ENCODE data around the gene RBM33. TPM values are rescaled to one million over a fixed set of nuclear protein-coding genes. Genes with fewer than 3 reads are reported as not detected.

Gene RBM33
- polyA plus RNA-seq, 4 donors: 26.5 to 37.6 (median 31.6) TPM

DNA sequence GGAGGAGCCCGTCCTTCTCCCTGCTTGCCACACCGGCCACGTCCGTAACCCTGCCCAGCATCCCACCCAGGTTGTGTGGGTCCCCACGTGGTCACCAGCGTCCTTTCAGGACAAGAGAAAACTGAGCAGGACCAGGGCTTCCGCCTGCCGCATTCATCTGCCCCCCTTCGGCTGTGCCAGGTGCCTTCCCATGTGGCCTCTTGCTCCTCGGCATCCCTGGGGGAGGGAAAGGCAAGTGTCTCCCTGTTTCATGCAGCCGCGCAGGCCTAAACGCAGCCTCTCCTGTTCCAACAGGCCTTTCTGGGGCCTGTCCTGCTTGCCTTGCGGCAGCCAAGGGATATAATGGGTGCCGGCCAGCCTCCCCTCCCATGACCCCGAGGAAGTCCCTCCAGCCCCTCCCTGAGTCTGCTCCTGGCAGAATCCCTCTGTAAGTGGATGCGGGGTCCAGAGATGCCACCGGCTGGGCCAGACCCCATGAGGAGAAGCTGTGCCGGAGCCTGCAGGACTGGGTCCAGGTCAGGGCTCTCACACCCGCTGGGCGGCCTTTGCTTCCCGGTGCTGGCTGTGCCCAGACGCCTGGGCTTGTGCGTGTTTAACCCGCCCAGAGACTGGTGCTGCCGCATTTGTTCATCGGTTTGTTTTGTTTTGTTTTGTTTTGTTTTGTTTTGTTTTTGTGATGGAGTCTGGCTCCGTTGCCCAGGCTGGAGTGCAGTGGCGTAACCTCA, 144.7 kb downstream of the RBM33 start:
- DNase-seq (ENCODE audit: low read depth in 4 of 4, low spot score in 3 of 4): no peak

DNA sequence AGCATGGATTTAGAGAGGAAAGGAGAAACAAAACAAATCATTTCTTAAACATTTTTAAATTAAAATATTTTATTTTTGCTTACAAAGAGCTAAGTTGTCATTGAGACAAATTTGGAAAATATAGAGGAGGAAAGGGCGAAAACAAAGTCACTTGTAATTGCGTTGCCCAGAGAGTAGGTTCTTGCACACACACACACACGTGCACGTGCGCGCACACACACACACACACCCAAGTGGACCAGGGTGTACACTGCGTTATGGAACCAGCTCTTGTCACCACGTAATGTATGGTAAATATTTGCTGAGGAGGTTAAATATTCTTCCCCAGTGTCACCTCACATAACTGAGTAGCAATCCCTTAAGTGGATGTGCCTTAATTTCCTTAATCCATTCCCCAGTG, 146.2 kb downstream of the RBM33 start:
- no peak for DNase-seq (ENCODE audit: low read depth in 4 of 4, low spot score in 3 of 4)

GRCh38 chr7:155791214-155791737, 146.8 kb downstream of the RBM33 start:
- DNase-seq (ENCODE audit: low read depth in 4 of 4, low spot score in 3 of 4): no peak

- DNase-seq (ENCODE audit: low read depth in 4 of 4, low spot score in 3 of 4): no peak
Measured at GRCh38 chr7:155791836-155792235, 147.4 kb downstream of the RBM33 start.

GRCh38 chr7:155792315-155792960, 148.0 kb downstream of the RBM33 start:
- no peak for DNase-seq (ENCODE audit: low read depth in 4 of 4, low spot score in 3 of 4)

- DNase-seq (ENCODE audit: low read depth in 4 of 4, low spot score in 3 of 4): no peak
Measured at GRCh38 chr7:155792999-155793560, 148.6 kb downstream of the RBM33 start.

DNA sequence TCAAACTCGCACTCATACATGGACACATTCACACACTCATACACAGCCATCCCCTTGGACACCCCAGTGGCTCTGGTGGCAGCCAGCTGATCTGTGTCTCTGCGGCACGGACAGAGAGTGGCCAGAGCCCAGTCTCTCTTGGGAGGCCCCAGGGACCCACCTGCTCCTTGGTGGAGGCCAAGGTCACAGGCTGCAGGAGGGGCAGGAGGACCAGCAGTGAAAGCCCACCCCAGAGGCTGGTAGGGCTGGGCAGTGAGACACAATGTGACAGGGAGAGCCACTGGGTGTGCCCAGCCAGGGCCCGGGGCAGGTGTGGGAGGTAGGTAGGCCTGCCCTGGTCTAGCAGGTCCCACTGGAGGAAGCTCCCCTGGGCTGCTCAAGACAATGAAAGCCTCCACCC, 149.3 kb downstream of the RBM33 start:
- no peak for DNase-seq (ENCODE audit: low read depth in 4 of 4, low spot score in 3 of 4)

- DNase-seq (ENCODE audit: low read depth in 4 of 4, low spot score in 3 of 4): no peak
Measured at GRCh38 chr7:155794196-155794595, 149.7 kb downstream of the RBM33 start.

GRCh38 chr7:155795401-155795800, 150.9 kb downstream of the RBM33 start:
- DNase-seq (ENCODE audit: low read depth in 4 of 4, low spot score in 3 of 4): no peak

DNA sequence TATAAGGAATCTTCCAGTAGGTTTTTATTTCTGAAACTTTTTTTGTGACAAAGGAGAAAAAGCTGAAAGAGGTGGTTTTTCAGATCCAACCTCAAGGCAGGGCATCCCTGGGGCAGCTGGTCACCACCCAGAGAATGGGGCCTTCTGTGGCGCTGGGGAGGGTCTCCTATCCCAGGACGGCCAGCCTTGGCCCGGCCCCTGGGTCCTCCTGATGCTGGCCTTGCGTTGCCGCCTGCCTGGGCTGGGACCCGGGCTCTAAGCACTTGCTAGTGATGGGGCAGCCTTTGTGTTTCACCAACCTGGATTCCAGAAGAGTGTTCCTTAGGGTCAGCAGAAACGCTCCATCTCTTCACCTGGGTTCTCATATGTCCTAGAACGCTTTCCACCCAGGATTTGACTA, 151.5 kb downstream of the RBM33 start:
- DNase-seq (ENCODE audit: low read depth in 4 of 4, low spot score in 3 of 4): no peak

GRCh38 chr7:155796381-155797261, 152.2 kb downstream of the RBM33 start:
- no peak for DNase-seq (ENCODE audit: low read depth in 4 of 4, low spot score in 3 of 4)

GRCh38 chr7:155797262-155798250, 153.1 kb downstream of the RBM33 start:
- DNase-seq (ENCODE audit: low read depth in 4 of 4, low spot score in 3 of 4): no peak

DNA sequence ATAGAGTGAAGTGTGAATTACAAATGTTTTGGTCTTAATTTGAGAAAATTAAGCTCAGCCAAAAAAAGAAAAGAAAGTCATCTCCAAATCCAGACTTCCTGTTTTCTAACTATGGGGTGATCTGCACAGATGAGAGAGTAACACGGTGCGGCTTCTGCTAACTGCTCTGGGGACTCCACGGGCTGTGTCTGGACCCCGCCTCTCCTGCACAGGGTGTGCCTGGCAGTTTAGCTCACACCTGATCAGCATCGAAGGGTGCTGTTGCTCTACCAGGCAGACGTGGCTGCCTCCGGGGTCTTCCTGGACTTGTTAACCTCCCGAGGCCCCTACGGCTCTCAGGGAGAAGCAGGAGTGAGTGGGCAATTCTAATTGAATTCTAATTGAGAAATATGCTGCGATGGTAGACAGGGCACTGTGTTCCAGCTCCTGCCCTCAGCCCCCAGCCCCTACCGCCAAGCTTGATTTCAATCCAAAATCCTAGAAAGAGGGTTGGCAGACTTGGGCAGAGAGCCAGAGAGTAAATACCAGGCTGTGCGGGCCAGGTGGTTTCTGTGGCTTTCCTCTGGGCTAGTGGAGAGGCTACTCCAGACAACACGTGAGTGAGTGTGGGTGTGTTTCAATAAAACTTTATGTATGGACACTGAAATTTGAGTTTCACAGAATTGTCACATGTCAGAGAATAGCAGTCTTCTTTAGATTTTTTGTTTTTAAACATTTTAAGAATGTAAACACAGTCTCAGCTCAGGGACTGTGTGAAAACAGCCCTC, 154.4 kb downstream of the RBM33 start:
- DNase-seq (ENCODE audit: low read depth in 4 of 4, low spot score in 3 of 4): no peak

DNA sequence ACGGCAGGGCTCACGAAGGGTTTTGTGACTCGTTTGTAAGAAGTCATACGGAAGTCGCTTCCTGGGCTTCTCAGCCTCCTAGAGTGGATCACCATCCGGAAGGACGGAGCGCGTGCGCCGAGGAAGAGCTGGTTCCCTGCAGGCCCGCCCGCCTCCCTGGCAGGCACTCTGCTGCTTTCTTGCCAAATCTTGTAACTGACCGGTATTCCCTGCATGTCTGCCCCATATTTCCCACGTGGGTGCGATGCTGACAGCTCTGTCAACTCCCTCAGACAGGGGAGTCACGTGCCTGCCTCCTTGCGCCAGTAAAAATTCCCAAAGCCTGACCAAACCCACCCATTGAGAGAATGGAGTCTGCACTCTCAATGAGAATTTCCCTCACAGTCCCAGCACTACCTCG, 155.1 kb downstream of the RBM33 start:
- no peak for DNase-seq (ENCODE audit: low read depth in 4 of 4, low spot score in 3 of 4)

GRCh38 chr7:155800301-155800700, 155.8 kb downstream of the RBM33 start:
- no peak for DNase-seq (ENCODE audit: low read depth in 4 of 4, low spot score in 3 of 4)

DNA sequence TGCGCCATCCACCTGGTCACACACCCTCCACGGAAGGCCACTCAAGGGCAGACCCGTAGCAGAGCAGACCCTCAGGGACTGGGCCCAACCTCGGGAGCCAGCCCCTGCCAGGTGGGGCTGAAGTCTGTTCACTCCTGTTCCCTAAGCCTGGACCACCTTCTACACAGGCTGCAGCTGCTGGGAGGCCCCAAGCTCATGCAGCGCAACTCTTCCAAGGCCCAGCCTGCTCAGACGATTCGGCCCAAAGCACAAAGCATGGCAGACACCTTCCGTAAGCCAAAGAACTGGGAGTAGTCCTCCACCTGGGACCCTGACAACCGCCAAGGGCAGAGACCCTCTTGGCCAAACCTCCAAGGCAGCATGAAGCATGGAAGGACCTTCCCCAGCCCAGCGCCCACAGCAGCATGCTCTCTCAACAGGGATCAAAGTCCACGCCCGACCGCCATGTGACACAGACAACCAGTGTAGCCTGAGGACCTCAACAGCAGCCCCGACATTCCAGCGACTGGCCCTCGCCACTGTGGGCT, 156.3 kb downstream of the RBM33 start:
- no peak for DNase-seq (ENCODE audit: low read depth in 4 of 4, low spot score in 3 of 4)

DNA sequence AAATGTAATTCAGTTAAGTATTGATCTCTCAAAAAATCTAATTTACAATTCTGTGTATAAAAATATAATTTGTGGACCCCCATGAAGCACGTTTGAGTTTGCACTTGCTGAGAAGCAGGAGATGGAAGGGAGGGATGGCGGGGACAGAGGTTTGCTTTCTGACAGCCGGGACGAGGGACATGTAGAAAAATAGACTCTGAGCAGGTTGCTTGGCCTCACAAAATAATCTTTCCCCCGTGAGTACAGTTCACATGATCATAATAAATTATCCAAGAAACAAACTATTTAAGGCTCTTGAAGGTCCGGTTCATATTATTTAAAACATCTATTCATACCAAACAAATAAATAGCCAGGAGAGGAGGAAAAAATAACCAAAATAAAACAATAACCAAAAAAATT, 157.8 kb downstream of the RBM33 start:
- DNase-seq (ENCODE audit: low read depth in 4 of 4, low spot score in 3 of 4): no peak

- no peak for DNase-seq (ENCODE audit: low read depth in 4 of 4, low spot score in 3 of 4)
Measured at GRCh38 chr7:155802906-155803417, 158.5 kb downstream of the RBM33 start.

Measured in right renal pelvis (tissue), 4 donors.